ENCODE measurements around the gene KLHL26.
A peak's percentile ranks its signal among the peaks of the same experiment; 100 is the strongest.

KLHL26 gene

GRCh38 chr19:18613589-18614234, 23.1 kb upstream of the KLHL26 start:
- DNase-seq (ENCODE audit: low spot score) = no peak

DNA sequence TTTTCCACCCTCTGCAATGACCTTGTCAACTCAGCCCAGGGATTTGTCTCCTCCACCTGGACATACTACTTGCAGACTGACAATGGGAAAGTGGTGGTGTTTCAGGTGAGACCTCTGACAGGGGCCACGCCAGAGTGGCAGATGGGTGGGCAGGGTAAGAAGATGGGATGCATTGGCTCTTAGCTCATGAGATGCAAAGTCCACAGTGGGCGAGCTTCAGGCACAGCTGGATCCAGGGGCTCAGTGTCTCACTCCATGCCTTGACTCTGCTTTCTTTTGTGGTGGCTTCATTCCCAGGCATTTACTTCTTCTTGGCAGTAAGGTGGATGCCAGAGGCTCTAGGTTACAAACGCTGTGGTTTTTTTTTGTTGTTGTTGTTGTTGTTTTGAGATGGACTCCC, 20.8 kb upstream of the KLHL26 start:
- DNase-seq (ENCODE audit: low spot score) = no peak

GRCh38 chr19:18617562-18617961, 19.3 kb upstream of the KLHL26 start:
- no peak for DNase-seq (ENCODE audit: low spot score)

- no peak for DNase-seq (ENCODE audit: low spot score)
These were observed 18.6 kb upstream of the KLHL26 start for GRCh38 chr19:18618236-18618635.

- no peak for DNase-seq (ENCODE audit: low spot score)
These were observed 16.5 kb upstream of the KLHL26 start for GRCh38 chr19:18620311-18620710.

GRCh38 chr19:18620902-18621301, 15.9 kb upstream of the KLHL26 start:
- no peak for DNase-seq (ENCODE audit: low spot score)

- no peak for DNase-seq (ENCODE audit: low spot score)
These were observed 9.9 kb upstream of the KLHL26 start for GRCh38 chr19:18626906-18627305.

DNA sequence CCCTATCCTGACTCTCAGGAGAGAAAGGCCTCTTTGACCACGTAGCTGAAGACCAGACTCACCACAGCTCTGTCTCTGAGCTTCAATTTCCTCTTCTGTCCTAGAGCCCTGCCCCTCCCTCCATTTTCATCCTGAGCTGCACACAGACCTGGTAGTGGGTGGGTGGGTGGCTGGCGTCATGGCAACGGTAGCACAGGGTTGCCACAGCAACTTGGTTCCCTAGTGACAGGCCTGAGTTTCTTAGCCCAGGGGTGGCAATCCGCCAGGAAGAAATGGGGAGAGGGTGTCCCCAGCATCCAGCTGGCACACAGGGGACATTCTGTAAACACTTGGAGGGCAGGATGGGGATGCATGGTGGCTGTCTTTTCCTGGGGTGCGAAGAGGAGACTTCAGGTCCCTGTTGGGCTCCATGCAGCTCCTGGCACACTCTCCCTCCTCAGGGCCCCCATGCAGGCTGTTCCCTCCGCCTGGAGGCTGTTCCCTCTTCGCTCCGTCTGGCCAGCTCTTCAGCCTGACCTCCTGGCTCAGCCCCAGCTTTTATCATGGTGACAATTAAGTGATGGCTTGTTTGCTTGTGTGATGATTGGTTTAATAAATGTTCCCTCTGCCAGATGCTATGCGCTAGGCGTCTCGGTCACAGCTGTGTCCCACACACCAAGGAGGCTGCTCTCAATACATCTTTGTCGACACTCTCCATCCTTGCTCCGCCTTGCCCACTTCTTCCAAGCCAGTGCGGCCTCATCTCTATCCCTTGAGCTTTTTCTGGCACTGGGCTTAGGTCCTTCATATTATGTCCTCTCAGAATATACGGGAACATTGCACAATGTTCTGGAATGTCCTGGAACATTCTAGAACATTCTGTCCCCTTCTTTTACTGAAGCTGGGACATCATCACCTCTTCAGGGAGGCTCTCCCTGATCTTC, 7.4 kb upstream of the KLHL26 start:
- no peak for DNase-seq (ENCODE audit: low spot score)

GRCh38 chr19:18633321-18633720, 3.5 kb upstream of the KLHL26 start:
- no peak for DNase-seq (ENCODE audit: low spot score)

DNA sequence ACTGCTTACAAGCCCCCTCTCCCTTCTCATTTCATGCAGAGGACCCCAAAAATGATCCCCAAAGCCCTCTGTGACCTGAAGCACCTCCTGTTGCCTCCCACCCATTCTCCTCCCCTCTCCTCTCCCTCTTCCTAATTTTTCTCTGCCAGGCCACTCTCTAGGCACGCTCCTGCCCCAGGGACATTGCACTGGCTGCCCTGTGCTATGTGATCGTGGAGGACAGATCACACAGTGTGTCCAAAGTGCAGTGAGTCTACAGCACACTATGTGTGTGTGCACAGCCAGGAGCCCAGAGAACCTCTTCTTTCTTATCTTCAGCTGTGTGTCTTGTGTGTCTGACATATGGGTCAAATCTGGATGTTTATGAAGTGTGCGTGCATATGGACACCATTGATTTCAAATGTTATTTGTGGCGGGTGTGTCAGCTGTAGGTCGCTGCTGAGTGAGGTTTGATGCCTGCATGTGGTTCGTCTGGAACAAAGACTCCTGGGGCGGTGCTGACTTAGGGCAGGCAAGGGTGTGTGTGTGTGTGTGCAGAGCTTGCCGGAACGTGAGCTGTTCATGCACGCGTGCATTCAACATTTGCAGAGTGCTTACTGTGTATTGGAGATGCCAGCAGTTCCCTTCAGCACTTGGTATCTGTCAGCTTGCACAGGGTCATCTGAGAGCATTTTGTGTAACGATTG, 2.1 kb upstream of the KLHL26 start:
- DNase-seq (ENCODE audit: low spot score) = no peak

DNA sequence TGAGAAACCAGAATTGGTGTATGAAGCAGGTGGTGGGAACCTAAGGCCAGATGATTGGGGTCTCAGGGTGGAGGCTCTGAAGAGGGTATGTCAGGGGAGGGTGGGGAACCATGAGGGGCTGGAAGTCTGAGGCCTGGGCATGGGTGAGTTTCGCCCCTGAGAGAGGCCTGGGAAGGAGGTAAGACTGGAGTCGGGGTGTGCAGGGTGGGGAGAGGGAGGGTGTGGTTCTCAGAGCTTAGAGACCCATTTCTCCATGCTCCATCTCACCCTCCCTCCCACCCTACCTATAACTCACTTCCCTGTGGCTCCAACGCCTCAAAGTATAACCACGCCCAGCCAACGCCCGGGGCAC, 1.0 kb upstream of the KLHL26 start:
- no peak for DNase-seq (ENCODE audit: low spot score)

DNA sequence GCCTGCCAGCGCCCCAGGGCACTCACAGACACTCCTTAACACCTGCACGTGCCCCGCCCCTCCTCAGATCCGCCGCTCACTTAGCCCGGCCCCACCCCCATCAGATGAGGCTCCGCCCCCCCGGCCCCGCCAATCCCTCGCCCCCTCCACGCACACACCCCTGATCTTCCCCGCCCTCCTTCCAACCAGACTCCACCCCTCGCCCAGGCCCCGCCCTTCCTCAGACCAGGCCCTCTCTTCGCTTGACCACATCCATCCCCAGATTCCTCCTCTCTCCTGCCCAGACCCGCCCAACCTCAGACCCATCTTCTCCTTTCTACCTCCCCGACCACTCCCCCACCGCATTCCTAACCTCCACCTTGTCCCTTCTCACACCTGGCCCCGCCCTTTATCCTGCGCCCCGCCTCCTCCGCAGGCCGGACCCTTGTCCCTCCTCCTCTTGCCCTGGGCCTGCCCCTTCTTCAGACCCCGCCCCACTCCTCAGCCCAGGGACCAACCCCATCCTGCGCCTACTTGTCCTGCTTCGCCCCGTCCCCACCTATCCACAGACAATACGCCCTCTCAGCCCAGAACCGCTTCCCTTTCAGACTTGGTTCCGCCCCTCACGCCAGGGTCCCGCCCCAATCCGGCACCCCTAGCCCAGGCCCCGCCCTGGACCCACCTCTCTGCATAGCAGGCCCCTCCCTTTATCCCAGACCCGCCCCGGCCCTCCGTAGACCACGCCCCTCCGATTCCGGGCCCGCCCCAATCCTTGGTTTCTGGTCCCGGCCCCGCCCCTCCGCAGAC, 452 bp upstream of the KLHL26 start:
- peak; percentile 96 for DNase-seq (ENCODE audit: low spot score)

DNA sequence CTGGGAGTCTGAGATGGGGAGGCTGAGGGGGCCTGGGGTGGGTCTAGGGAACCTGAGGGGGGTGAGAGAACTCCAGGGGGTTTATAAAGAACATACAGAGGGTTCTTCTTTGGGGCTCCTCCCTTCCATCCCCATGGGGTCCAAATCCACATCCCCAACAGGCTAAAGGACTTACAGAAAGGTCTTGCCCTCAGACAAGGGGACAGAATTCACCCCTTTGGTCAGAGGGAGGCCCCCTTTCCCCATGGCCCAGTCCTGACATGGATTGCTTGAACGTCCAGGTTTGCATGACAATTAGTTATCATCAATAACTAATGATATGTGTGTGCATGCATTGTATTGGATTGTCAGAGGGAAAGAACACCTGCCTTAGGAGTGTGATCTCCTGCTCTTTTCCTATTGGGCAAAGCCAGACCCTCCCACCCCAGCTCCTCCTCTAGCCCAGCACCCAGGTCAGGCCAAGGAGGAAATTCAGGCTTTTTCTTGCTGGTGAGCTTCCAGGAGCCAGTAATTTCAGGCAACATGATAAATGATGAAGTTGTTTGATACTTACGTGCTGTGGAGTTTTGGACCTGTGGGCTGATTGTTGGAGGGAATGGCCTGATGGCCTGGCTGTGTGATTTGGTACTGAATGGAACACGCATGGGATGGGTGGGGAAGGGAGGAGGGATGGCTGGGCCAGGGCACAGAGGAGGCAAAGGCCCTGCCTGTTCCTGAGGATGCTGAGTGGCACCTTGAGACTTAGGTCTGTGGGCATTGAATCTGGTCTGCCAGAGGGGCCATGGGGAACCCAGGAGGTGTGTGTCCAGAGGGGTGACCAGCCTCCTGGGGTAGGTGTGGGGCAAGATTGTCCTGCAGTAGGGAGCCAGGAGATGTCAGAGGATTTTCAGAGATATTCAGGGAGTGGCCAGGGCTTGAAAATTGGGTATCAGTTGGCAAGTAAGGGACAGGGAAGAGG, 1.1 kb downstream of the KLHL26 start:
- DNase-seq (ENCODE audit: low spot score) = peak; percentile 69

DNA sequence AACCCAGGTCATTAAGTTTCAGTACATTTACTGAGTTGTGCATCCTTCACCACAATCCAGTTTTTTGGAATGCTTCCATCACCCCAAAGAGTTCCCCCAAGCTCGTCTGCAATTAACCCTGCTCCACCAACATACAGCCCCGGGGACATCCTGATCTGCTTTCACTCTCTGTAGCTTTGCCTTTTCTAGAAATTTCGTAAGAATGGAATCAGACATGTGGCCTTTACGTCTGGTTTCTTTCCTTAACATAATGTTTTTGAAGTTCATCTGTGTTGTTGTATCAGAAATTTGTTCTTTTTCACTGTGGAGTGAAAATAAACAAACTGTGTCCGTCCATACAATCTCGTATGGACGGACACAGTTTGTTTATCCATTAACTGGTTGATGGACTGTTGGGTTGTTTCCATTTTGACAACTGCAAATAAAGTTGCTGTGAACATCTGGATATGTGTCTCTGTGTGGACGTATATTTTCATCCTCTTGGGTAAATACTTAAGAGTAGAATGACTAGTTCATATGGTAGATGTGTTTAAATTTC, 2.9 kb downstream of the KLHL26 start:
- no peak for DNase-seq (ENCODE audit: low spot score)

GRCh38 chr19:18644196-18645034, 7.6 kb downstream of the KLHL26 start:
- DNase-seq (ENCODE audit: low spot score) = no peak

- DNase-seq (ENCODE audit: low spot score) = no peak
These were observed 8.2 kb downstream of the KLHL26 start for GRCh38 chr19:18645035-18645511.

GRCh38 chr19:18646535-18647370, 9.9 kb downstream of the KLHL26 start:
- no peak for DNase-seq (ENCODE audit: low spot score)

DNA sequence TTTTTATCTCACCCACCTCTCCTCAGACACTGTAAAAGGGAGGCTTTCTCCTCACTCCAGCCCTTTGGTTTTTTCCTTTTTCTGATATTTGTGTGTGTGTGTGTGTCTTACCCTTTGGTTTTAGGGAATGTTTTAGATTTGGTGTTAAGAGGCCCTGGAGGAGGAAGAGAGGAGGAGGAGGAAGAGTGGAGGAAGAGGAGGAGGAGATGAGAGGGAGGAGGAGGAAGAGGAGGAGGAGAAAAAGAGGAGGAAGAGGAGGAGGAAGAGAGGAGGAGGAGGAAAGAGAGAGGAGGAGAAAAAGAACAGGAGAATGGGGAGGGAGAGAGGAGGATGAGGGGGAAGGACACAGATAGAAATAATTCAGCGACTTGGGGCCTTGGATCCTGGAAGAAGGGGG, 10.5 kb downstream of the KLHL26 start:
- no peak for DNase-seq (ENCODE audit: low spot score)

DNA sequence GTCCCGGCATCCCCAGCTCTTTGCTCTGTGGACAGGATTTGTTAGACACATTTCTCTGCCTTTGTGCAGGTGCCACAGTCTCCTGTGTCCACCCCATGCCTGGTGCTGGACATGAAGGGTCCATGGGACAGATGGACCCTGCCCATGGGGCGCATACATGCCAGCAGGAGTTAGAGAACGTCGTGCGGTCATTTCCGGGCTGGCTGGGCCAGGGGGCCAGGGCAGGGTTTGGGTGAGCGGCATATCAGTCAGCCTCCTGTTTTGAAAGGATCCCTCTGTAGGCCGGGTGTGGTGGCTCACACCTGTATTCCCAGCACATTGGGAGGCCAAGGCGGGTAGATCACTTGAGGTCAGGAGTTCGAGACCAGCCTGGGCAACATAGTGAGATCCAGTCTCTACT, 11.0 kb downstream of the KLHL26 start:
- DNase-seq (ENCODE audit: low spot score) = no peak
